Spleen (tissue), 11 donors: ENCODE measurements around the gene C1orf115. TPM values are rescaled to one million over a fixed set of nuclear protein-coding genes. Genes with fewer than 3 reads are reported as not detected.

ENCODE experiments used
- DNase-seq: peaks from one replicate; pipeline ENCODE4 v3.0.0-alpha.2; 2020
- H3K27ac ChIP-seq, 8 donors: fragments of 200-600 bp; sonication (generic) in 7 of 8; 1 replicate in 4 of 8; 2 replicates in 4 of 8; pipeline versions ENCODE4 v1.5.0 to v1.8.0; 2016 to 2021; ENCODE audit warnings: inconsistent platforms in 4 of 8, mild to moderate bottlenecking in 4 of 8, moderate library complexity in 1 of 8
- H3K27me3 ChIP-seq, 7 donors: fragments of 200-600 bp; sonication (generic) in 6 of 7; replicated peaks in 1 of 7; 1 replicate in 4 of 7; 2 replicates in 3 of 7; pipeline versions ENCODE4 v1.5.0 to v1.8.0; 2016 to 2021; ENCODE audit warnings: inconsistent platforms in 3 of 7, mild to moderate bottlenecking in 1 of 7
- H3K36me3 ChIP-seq, 6 donors: fragments of 200-600 bp; sonication (generic) in 5 of 6; 1 replicate in 4 of 6; 2 replicates in 2 of 6; pipeline versions ENCODE4 v1.5.0 to v1.8.0; 2016 to 2021; ENCODE audit warnings: inconsistent platforms in 2 of 6
- H3K4me1 ChIP-seq, 6 donors: fragments of 200-600 bp; sonication (generic) in 5 of 6; 1 replicate in 3 of 6; 2 replicates in 3 of 6; pipeline versions ENCODE4 v1.5.0 to v1.8.0; 2016 to 2021; ENCODE audit warnings: inconsistent platforms in 3 of 6
- H3K4me3 ChIP-seq, 8 donors: fragments of 200-600 bp; sonication (generic) in 7 of 8; 1 replicate in 4 of 8; 2 replicates in 4 of 8; pipeline versions ENCODE4 v1.5.0 to v1.8.0; 2016 to 2021; ENCODE audit warnings: inconsistent platforms in 4 of 8, mild to moderate bottlenecking in 4 of 8, moderate library complexity in 2 of 8
- H3K9me3 ChIP-seq, 8 donors: fragments of 200-600 bp; sonication (generic) in 7 of 8; 1 replicate in 4 of 8; 2 replicates in 4 of 8; pipeline versions ENCODE4 v1.5.0 to v1.8.0; 2016 to 2021; ENCODE audit warnings: inconsistent platforms in 4 of 8
- POLR2A ChIP-seq, 3 donors: fragments of 450-650 bp; IDR thresholded peaks; one replicate each; pipeline ENCODE4 v1.5.1; 2017; ENCODE audit warnings: antibody characterized with exemption in 3 of 3, mild to moderate bottlenecking in 1 of 3
- POLR2AphosphoS5 ChIP-seq, 3 donors: sonication (generic); formaldehyde crosslinking; IDR thresholded peaks; one replicate each; pipeline ENCODE4 v1.5.1; 2017; ENCODE audit warnings: antibody characterized with exemption in 3 of 3
- WGBS, 5 donors: extraction: QIAGEN DNeasy Blood & Tissue Kit in 3 of 5; methylation state at CpG; one replicate each; pipeline versions ENCODE4 v1.1.5 to v1.1.7; 2013 to 2018; 5-methylcytosine and 5-hydroxymethylcytosine counted together
- intact Hi-C: fragments of 100-400 bp; cut with DNase I; formaldehyde crosslinking; loops from one replicate; pipeline ENCODE4 v1.15.0; 2023; ENCODE audit warnings: low total_unique reads
- polyA plus RNA-seq, 3 donors: library from polyadenylated mRNA; stranded (reverse); fragments of 200-250 nt; gene quantifications; one replicate each; pipeline ENCODE4 v1.2.1, GENCODE V29; 2013
- total RNA-seq, 7 donors: library from RNA; depleted of rRNA in 3 of 7; stranded (reverse); fragments of >200 nt in 3 of 7; fragmentation: NEBNext Ultra II Directional in 4 of 7; extraction: Animal tissue kit (Norgen Biotek cat#: 25700) in 4 of 7; gene quantifications; one replicate each; pipeline versions ENCODE4 v1.1.0 to v1.2.1, GENCODE V29; 2016 to 2021
- TF ChIP-seq, protein P1 (sequence below), 11 experiments: fragments of 200-600 bp in 7 of 11; fragments of 450-650 bp in 4 of 11; sonication (generic) in 4 of 11; IDR thresholded peaks in 8 of 11; conservative IDR thresholded peaks in 3 of 11; 1 replicate in 7 of 11; 2 replicates in 4 of 11; pipeline versions ENCODE4 v1.4.0 to v1.8.0; 2016 to 2021; ENCODE audit warnings: antibody characterized with exemption in 11 of 11, inconsistent platforms in 4 of 11, mild to moderate bottlenecking in 1 of 11
- donor health status: healthy with polysubstance abuse.
- donor health status: DM: no; HTN: no; CAD: no; lungs with moderate emphysema.
- donor health status: DM: no; HTN: no; CAD: no.
- donor health status: Bipolar disorder and iron deficiency.
- donor health status: healthy.
- donor health status: DM: no; HTN: no; CAD: no.
- donor health status: DM: yes; HTN: yes; CAD: no.

C1orf115 gene
- total and polyA plus RNA-seq, 10 donors, result 14.3 to 80.0 (median 47.7) TPM

DNA sequence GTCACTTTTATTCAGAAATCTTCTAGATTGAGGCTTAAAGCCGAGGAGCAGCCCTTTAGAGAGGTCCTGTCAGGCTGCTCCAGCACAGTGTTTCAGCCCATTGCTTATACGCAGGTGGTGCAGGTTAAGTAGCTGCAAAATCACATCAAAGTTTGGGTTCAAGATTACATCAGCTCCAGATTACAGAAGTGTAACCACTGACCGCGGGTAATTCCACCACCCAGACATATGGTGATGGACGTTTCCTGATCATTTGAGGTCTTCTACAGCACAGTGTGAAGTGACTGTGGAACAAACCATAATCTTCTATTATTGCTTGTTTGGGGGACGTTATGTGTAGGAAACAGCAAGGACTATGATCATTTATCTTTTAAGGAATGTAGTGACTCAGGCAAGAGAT, 11.8 kb downstream of the C1orf115 start:
- 27 to 45% (median 40%) methylated on average over 6 of the region's 6 CpGs for WGBS, 5 donors
- no peaks in the 10 kb centered on the region for H3K9me3 ChIP-seq

GRCh38 chr1:220702733-220703270, 12.6 kb downstream of the C1orf115 start:
- peaks cover 0 to 43% (median 7%) of the 10 kb centered on the region in 6 donors for H3K4me1 ChIP-seq
- H3K27ac ChIP-seq, result no peak overlapping the region
- DNase-seq, result no peak
- WGBS, 5 donors, result 26 to 57% (median 40%) methylated on average over 5 of the region's 5 CpGs
- TF ChIP-seq POLR2A (IDR thresholded peaks at IDR 0.05), result no peak
- no peak for TF ChIP-seq POLR2AphosphoS5 (IDR thresholded peaks at IDR 0.05)
- TF ChIP-seq, protein P1, sequence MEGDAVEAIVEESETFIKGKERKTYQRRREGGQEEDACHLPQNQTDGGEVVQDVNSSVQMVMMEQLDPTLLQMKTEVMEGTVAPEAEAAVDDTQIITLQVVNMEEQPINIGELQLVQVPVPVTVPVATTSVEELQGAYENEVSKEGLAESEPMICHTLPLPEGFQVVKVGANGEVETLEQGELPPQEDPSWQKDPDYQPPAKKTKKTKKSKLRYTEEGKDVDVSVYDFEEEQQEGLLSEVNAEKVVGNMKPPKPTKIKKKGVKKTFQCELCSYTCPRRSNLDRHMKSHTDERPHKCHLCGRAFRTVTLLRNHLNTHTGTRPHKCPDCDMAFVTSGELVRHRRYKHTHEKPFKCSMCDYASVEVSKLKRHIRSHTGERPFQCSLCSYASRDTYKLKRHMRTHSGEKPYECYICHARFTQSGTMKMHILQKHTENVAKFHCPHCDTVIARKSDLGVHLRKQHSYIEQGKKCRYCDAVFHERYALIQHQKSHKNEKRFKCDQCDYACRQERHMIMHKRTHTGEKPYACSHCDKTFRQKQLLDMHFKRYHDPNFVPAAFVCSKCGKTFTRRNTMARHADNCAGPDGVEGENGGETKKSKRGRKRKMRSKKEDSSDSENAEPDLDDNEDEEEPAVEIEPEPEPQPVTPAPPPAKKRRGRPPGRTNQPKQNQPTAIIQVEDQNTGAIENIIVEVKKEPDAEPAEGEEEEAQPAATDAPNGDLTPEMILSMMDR (IDR thresholded peaks at IDR 0.05 in 8 of 11, conservative IDR thresholded peaks at IDR 0.05 in 3 of 11), result no peak
- H3K4me3 ChIP-seq, result no peak overlapping the region
- intact Hi-C loops, result no loop called here
- H3K9me3 ChIP-seq, result no peaks in the 10 kb centered on the region
- peaks cover 0 to 7% (median 2%) of the 10 kb centered on the region in 6 donors for H3K36me3 ChIP-seq
- H3K27me3 ChIP-seq, result no peaks in the 10 kb centered on the region

More for the DNA sequence above, 11.8 kb downstream of the C1orf115 start:
- H3K4me1 ChIP-seq, result peaks cover 0 to 41% (median 7%) of the 10 kb centered on the region in 6 donors
- H3K4me3 ChIP-seq, result no peak overlapping the region
- TF ChIP-seq, protein P1 (IDR thresholded peaks at IDR 0.05 in 8 of 11, conservative IDR thresholded peaks at IDR 0.05 in 3 of 11), result no peak
- TF ChIP-seq POLR2A (IDR thresholded peaks at IDR 0.05) (no peak), POLR2AphosphoS5 (IDR thresholded peaks at IDR 0.05) (no peak)
- peaks cover 0 to 14% (median 2%) of the 10 kb centered on the region in 6 donors for H3K36me3 ChIP-seq
- H3K27ac ChIP-seq, result no peak overlapping the region
- no peak for DNase-seq
- intact Hi-C loops, result no loop called here
- no peaks in the 10 kb centered on the region for H3K27me3 ChIP-seq

DNA sequence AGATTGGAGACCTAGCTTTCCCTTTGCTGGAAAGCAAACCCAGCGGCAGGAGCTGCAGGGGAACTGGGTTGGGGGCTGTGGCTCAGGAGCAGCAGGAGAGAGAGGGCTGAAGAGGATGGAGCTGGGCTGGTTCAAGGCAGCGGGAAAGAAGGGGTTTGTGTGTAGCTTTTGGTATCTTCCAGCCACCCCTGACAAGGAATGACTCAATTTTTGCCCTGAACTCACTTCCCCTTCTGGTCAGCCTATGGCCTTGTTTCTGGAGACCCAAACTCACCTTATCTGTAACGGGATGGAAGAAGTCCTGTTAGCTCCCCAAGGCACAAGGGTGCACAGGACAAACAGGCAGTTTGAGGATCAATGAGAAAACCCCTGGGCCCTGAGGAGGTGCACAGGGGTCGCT, 13.1 kb downstream of the C1orf115 start:
- H3K36me3 ChIP-seq, result peaks cover 0 to 3% (median 0%) of the 10 kb centered on the region in 6 donors
- no peaks in the 10 kb centered on the region for H3K9me3 ChIP-seq
- H3K27me3 ChIP-seq, result no peaks in the 10 kb centered on the region
- H3K4me1 ChIP-seq, result peaks cover 0 to 43% (median 7%) of the 10 kb centered on the region in 6 donors
- no peak for DNase-seq
- no peak overlapping the region for H3K4me3 ChIP-seq
- intact Hi-C loops, result no loop called here
- 65 to 91% (median 78%) methylated on average over 4 of the region's 4 CpGs for WGBS, 5 donors
- TF ChIP-seq POLR2A (IDR thresholded peaks at IDR 0.05), result no peak
- TF ChIP-seq, protein P1 (IDR thresholded peaks at IDR 0.05 in 8 of 11, conservative IDR thresholded peaks at IDR 0.05 in 3 of 11), result no peak
- TF ChIP-seq POLR2AphosphoS5 (IDR thresholded peaks at IDR 0.05), result no peak
- H3K27ac ChIP-seq, result no peak overlapping the region

GRCh38 chr1:220705782-220706181, 15.6 kb downstream of the C1orf115 start:
- peaks cover 0 to 53% (median 24%) of the 10 kb centered on the region in 6 donors for H3K4me1 ChIP-seq
- no peaks in the 10 kb centered on the region for H3K36me3 ChIP-seq
- no peaks in the 10 kb centered on the region for H3K27me3 ChIP-seq
- intact Hi-C loops, result no loop called here
- no peak for DNase-seq
- TF ChIP-seq, protein P1 (IDR thresholded peaks at IDR 0.05 in 8 of 11, conservative IDR thresholded peaks at IDR 0.05 in 3 of 11), result no peak
- TF ChIP-seq POLR2A (IDR thresholded peaks at IDR 0.05), result no peak
- no peak for TF ChIP-seq POLR2AphosphoS5 (IDR thresholded peaks at IDR 0.05)
- H3K27ac ChIP-seq, result peak overlapping the region in 5 of 8 donors; percentile 34 to 57 (median 43)
- no peaks in the 10 kb centered on the region for H3K9me3 ChIP-seq
- H3K4me3 ChIP-seq, result no peak overlapping the region
- 48 to 90% (median 76%) methylated on average over 3 to 7 of the region's 7 CpGs for WGBS, 5 donors
